Transverse colon (tissue), 4 donors: ENCODE measurements around the gene ARHGAP6. TPM values are rescaled to one million over a fixed set of nuclear protein-coding genes. Genes with fewer than 3 reads are reported as not detected.

Experiments used
- DNase-seq: peaks from one replicate; pipeline ENCODE4 v3.0.0-alpha.2; 2019
- H3K27ac ChIP-seq, 4 donors: fragments of 200-600 bp; sonication (generic); 2 replicates each; pipeline ENCODE4 v1.5.1; 2016 to 2018; ENCODE audit warnings: inconsistent platforms in 4 of 4
- H3K27me3 ChIP-seq: fragments of 200-600 bp; sonication (generic); 2 replicates; pipeline ENCODE4 v1.5.1; 2017; ENCODE audit warnings: inconsistent platforms
- H3K36me3 ChIP-seq, 4 donors: fragments of 200-600 bp; sonication (generic); 2 replicates each; pipeline ENCODE4 v1.5.1; 2017 to 2019; ENCODE audit warnings: inconsistent platforms in 4 of 4
- H3K4me1 ChIP-seq, 4 donors: fragments of 200-600 bp; sonication (generic); 2 replicates each; pipeline ENCODE4 v1.5.1; 2017 to 2020; ENCODE audit warnings: inconsistent platforms in 4 of 4
- H3K4me3 ChIP-seq, 4 donors: fragments of 200-600 bp; sonication (generic); 1 replicate in 1 of 4; 2 replicates in 3 of 4; pipeline versions ENCODE4 v1.5.1 to v1.6.1; 2017 to 2019; ENCODE audit warnings: inconsistent platforms in 4 of 4
- H3K9me3 ChIP-seq, 2 donors: fragments of 200-600 bp; sonication (generic); 2 replicates each; pipeline ENCODE4 v1.5.1; 2017 to 2019; ENCODE audit warnings: inconsistent platforms in 2 of 2
- CTCF ChIP-seq, 5 experiments: fragments of 200-600 bp in 3 of 5; fragments of 450-650 bp in 2 of 5; sonication (generic) in 3 of 5; IDR thresholded peaks; 1 replicate in 2 of 5; 2 replicates in 3 of 5; pipeline ENCODE4 v1.5.1; 2016 to 2017; ENCODE audit warnings: antibody characterized with exemption in 5 of 5, inconsistent platforms in 3 of 5, mild to moderate bottlenecking in 2 of 5, moderate library complexity in 1 of 5
- EP300 ChIP-seq: sonication (generic); formaldehyde crosslinking; IDR thresholded peaks from one replicate; pipeline ENCODE4 v1.6.1; 2017; ENCODE audit warnings: antibody characterized with exemption, low read depth
- POLR2A ChIP-seq: fragments of 450-650 bp; IDR thresholded peaks from one replicate; pipeline ENCODE4 v1.6.1; 2016; ENCODE audit warnings: antibody characterized with exemption, mild to moderate bottlenecking, moderate library complexity
- POLR2AphosphoS5 ChIP-seq, 3 donors: sonication (generic); formaldehyde crosslinking; IDR thresholded peaks; one replicate each; pipeline ENCODE4 v1.6.1; 2016; ENCODE audit warnings: antibody characterized with exemption in 3 of 3
- WGBS, 2 donors: methylation state at CpG; one replicate each; pipeline ENCODE4 v1.1.5; 2018; ENCODE audit warnings: low coverage in 1 of 2; 5-methylcytosine and 5-hydroxymethylcytosine counted together
- in situ Hi-C, 4 donors: fragments of 200-750 bp; cut with MboI; loops; one replicate each; pipeline versions ENCODE4 v1.15.0 to v1.15.1; 2017; ENCODE audit warnings: low sequenced_read_pairs in 3 of 4, low pct_ligation_motif_present in 1 of 4, low pct_unique_long_range_greater_than_20kb in 1 of 4
- intact Hi-C: fragments of 100-400 bp; cut with DNase I; formaldehyde crosslinking; loops from one replicate; pipeline ENCODE4 v1.15.1; 2023; ENCODE audit warnings: low total_unique reads
- total RNA-seq, 4 donors: library from RNA; depleted of rRNA; stranded (reverse); fragments of >200 nt; gene quantifications; one replicate each; pipeline ENCODE4 v1.1.0, GENCODE V29; 2016

The ARHGAP6 gene
- total RNA-seq, 4 donors from 2014 or later = 5.0 to 12.4 (median 9.0) TPM

DNA sequence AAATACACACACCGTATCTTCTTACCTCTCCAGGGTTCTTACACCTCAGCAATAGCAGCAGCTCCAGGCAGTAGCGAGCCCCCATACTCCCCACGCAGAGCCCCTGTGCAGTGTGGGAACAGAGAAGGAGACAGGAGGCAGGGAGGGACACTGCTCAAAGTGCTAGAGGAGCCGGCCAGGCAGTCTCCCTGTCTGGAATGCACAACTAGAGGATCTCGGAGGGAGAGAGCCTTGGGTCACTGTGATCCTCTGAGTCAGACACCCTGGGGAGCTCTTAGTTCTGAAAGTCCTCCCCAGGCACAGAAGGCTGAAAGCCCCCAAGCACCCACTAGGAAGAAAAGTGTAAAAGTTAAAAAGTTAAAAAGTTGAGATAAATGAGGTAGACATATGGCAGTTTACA is 356.5 kb downstream of the ARHGAP6 start:
- intact Hi-C loops = no loop called here
- no peaks in the 10 kb centered on the region for H3K9me3 ChIP-seq
- WGBS, 2 donors = 79% methylated on average over 5 of the region's 5 CpGs; no CpG with 5 or more reads in 1 of the 2 donors

DNA sequence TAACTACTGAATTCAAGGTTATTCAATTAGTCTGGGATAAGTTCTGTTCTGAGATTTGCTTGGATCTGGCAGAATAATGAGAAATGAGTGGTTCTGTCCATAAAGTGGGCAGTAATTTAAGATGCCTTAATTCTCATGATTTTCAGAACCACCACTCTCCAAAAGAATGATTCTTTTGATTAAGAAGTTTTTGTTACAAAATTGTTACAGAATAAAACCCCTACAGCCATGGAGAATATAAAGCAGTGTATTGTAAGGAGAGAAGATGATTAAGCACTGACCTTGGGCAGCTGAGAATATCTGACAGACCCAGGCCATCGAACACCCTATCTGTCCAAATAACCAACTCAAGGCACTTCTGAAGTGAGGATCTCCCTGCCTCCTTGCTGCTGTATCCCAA is 360.1 kb downstream of the ARHGAP6 start:
- intact Hi-C loops (no loop called here), in situ Hi-C loops (no loop called here)
- Histone ChIP-seq H3K4me1 (no peaks in the 10 kb centered on the region), H3K27ac (no peak overlapping the region), H3K36me3 (no peaks in the 10 kb centered on the region), H3K4me3 (no peak overlapping the region), H3K9me3 (no peaks in the 10 kb centered on the region), H3K27me3 (no peaks in the 10 kb centered on the region)
- WGBS, 2 donors = 70 to 86% methylated on average over 1 of the region's 1 CpG
- no peak for TF ChIP-seq POLR2AphosphoS5 (IDR thresholded peaks at IDR 0.05)
- no peak for TF ChIP-seq CTCF (IDR thresholded peaks at IDR 0.05)
- no peak for TF ChIP-seq POLR2A
- no peak for TF ChIP-seq EP300
- DNase-seq = no peak

More for the DNA sequence above, 356.5 kb downstream of the ARHGAP6 start:
- TF ChIP-seq POLR2A (no peak), POLR2AphosphoS5 (IDR thresholded peaks at IDR 0.05) (no peak), EP300 (no peak), CTCF (IDR thresholded peaks at IDR 0.05) (no peak)
- in situ Hi-C loops = no loop called here
- Histone ChIP-seq H3K4me1 (no peaks in the 10 kb centered on the region), H3K4me3 (no peak overlapping the region), H3K36me3 (no peaks in the 10 kb centered on the region), H3K27me3 (no peaks in the 10 kb centered on the region), H3K27ac (no peak overlapping the region)
- DNase-seq = no peak

GRCh38 chrX:11304829-11305228 is 360.9 kb downstream of the ARHGAP6 start:
- Histone ChIP-seq H3K4me3 (no peak overlapping the region), H3K4me1 (no peaks in the 10 kb centered on the region), H3K36me3 (no peaks in the 10 kb centered on the region), H3K27ac (no peak overlapping the region), H3K27me3 (no peaks in the 10 kb centered on the region), H3K9me3 (no peaks in the 10 kb centered on the region)
- TF ChIP-seq POLR2A (no peak), POLR2AphosphoS5 (IDR thresholded peaks at IDR 0.05) (no peak), EP300 (no peak), CTCF (IDR thresholded peaks at IDR 0.05) (no peak)
- WGBS, 2 donors = 87% methylated on average over 6 of the region's 6 CpGs; no CpG with 5 or more reads in 1 of the 2 donors
- in situ Hi-C loops = no loop called here
- no peak for DNase-seq
- intact Hi-C loops = no loop called here

GRCh38 chrX:11298600-11298999 is 367.1 kb downstream of the ARHGAP6 start:
- Histone ChIP-seq H3K27me3 (no peaks in the 10 kb centered on the region), H3K27ac (no peak overlapping the region), H3K4me1 (peaks cover 0 to 5% (median 0%) of the 10 kb centered on the region in 4 donors), H3K9me3 (no peaks in the 10 kb centered on the region), H3K4me3 (no peak overlapping the region), H3K36me3 (no peaks in the 10 kb centered on the region)
- TF ChIP-seq EP300 (no peak), POLR2A (no peak), POLR2AphosphoS5 (IDR thresholded peaks at IDR 0.05) (no peak), CTCF (IDR thresholded peaks at IDR 0.05) (no peak)
- no peak for DNase-seq
- intact Hi-C loops (loop anchor here (2.0 kb wide), 1 partner anchor 52 kb away; no protein-coding TSS in a partner anchor), in situ Hi-C loops (no loop called here)
- 90% methylated on average over 9 of the region's 9 CpGs; no CpG with 5 or more reads in 1 of the 2 donors for WGBS, 2 donors
